Stimulated activated CD4-positive, alpha-beta T cell treated with anti-CD3 and anti-CD28 coated beads, Interleukin-15, amount 100 ng/mL, for 1 hour (primary cell): ENCODE data around the gene DRC1.
"Not testable (repeated sequence)": the region's sequence is repeated elsewhere in the genome, so short reads cannot be mapped to it uniquely, and the experiment has no call there.

Experiments
- DNase-seq, 2 donors: peaks; one replicate each; pipeline ENCODE4 v3.0.0-alpha.2; 2020; ENCODE audit warnings: low read depth in 1 of 2, low spot score in 1 of 2

Gene DRC1

DNA sequence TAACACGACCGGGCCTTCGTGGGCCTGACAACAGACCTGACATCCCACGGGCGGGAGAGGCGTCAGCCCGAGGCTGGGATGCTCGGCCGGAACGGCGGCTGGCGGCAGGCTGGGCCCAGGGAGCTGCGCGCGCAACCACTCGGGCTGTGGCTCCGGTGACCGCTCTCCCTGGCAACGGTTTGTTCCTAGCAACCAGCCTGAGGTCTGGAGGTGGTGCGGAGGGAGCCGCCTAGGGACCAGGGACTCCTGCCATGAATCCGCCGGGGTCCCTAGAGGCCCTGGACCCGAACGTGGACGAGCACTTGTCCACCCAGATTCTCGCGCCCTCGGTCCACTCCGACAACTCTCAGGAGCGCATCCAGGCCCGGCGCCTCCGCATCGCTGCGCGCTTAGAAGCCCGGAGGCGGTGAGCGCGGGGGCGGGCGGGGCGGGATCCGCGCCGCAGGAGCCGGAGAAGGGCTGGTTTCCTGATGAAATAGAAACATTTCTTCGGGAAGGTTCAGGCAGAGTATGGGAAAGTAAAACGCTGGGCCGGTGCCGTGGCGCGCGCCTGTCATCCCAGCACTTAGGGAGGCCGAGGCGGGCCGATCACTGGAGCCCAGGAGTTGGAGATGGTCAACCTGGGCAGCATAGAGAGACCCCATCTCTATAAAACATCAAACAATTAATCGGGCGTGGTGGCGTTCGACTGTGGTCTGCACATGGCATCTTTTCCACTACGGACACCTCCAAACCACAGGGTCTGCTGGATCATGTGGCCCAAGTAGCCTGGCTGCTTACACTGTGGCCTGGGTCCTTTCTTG is at the start of gene DRC1:
DRC1 (plus strand) TSS at position 182 of the 803 bp plus-strand sequence; CDS start at position 252, 70 bp downstream.
- no peak for DNase-seq

DNA sequence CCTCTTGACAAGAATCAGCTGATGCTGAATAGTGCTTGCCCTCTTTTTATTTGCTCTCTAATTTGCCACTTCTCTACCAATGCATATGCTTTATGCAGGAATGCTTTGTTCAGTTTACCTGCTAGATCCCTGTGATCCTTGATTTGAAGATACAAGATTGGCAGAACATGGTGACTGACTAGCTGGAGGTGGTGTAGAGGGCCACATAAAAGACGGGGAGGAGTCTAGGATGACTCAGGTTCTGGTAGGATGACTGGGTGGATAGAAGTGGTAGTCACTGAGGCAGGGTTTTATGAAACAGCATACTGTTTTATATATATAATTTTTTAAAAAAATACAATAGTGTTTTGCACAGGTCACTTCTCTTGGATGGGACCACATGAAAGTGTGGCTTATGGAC is 48.8 kb upstream of the DRC1 start:
- no peak for DNase-seq

DNA sequence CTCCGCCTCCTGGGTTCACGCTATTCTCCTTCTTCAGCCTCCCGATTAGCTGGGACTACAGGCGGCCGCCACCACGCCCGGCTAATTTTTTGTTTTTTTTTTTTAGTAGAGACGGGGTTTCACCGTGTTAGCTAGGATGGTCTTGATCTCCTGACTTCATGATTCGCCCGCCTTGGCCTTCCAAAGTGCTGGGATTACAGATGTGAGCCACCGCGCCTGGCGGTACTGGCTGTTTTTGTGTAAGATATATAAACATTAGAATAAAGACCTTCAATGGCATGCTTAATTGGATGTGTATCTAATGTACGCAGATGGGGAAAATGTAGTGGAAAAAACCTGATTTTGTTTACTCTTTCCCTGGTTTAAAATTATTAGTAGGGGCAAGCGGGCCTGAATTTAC is 47.3 kb upstream of the DRC1 start:
- DNase-seq = not testable (repeated sequence)

DNA sequence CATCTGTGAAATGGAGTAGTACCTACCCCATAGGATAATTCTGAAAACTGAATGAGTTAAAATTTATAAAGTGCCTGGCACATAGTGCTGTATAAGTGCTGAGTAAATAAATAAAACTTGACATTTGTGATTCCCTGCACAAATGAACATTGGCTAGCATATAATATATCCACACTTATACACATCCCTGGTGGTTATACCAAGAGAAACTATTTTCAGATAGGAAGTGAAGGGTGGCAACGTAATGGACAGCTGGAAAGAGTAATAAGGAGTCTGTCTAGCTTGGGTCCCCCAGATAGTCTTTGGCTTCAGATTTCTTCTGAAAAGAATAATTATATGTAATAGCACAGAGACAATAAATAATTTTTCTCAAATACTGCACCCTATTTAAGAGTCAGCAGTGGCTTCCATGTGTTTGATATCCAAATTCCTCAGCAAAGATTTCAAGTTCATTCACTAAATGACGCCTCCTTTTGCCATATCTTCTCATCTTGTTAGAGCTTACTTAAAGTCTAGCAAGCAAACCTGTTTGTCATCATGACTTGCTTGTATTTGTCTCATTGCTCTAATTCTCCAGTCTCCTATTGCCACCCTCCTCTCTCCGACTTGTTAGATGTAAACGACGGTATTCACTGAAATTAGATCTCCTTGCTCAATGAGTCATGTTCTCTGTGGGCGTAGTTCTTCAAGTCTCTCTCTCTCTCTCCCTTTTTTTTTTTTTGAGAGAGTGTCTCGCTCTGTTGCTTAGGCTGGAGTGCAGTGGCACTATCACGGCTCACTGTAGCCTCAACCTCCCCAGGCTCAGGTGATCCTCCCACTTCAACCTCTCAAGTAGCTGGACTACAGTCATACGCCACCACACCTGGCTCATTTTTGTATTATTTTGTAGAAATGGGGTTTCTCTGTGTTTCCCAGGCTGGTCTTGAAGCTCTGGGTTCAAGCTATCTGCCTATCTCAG is 46.4 kb upstream of the DRC1 start:
- DNase-seq = no peak

DNA sequence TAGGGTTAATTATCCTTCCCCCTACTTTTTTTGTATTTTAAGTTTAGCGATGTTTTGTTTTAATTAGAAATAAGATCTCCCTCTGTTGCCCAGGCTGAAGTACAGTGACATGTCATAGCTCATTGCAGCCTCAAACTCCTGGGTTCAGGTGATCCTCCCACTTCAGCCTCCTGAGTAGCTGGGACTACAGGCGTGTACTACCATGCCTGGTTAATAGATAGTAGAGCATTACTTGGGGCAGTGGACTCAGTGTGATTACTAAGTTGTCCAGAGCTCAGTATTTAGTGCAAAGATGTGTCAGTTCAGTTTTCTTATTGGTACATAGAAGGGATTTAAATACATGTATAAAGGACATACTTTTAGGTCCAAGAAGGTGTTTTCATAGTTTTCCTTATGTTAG is 45.6 kb upstream of the DRC1 start:
- no peak for DNase-seq

DNA sequence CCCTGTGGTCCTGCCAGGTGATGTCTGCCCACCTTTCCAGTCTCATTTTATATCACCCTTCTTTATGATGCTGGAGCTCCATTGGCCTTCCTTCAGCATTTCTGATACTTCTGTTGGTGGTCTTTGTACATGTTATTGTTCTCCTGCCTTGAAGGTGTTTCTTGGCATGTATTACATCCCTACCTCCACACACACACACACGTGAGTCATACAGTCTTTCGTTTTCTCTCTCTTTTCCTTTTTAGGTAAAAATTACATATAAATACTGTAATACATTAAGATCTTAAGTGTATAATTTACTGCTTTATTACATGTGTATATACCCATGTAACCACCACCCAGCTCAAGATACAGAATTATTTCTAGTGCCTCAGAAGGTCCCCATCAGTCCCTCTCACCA is 44.9 kb upstream of the DRC1 start:
- DNase-seq = no peak

DNA sequence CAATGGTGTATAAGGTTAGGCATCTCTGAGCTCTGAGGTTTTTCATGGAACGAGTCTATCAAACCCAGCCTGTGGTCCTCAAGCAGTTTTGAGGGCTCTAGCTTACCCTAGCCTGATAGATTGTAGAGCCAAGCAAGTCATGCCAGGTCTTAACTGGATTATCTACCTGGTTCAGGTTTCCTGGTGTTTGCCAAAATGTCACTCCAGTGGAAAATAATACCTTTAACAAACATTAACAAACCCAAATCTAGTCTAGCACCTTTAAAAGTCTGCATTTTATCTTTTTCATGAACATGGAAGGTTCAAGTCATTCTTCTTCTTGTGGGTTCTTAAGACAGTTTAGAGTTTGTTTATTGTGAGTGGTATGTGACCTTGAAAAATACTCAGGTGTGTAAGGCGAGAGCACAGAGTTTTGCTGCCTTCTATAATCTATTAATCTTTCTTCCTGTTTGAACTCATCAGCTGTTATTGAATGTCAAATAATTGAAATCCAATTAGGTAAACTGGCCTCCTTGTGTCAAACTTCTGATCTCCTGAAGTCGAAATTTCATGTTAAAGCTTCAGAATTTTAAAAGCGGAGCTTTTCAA is 41.7 kb upstream of the DRC1 start:
- no peak for DNase-seq

DNA sequence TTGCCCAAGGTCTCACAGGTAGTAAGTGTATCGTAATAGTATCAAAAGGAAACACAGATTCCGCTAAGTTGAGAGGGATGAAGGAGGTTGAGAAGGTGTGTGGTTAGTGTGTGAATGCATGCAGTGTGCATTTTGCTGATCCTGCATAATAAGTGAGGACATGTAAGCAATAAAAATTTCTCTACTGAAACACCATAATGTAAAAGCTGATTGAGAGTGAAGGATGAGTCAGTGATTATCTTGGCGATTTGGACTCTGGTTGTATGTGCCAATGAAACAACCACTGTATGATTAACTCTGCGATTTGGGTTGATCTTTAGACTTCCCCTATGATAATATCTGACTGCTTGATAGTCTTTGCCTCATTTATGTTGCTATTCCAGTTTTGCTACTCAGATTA is 38.4 kb upstream of the DRC1 start:
- no peak for DNase-seq

DNA sequence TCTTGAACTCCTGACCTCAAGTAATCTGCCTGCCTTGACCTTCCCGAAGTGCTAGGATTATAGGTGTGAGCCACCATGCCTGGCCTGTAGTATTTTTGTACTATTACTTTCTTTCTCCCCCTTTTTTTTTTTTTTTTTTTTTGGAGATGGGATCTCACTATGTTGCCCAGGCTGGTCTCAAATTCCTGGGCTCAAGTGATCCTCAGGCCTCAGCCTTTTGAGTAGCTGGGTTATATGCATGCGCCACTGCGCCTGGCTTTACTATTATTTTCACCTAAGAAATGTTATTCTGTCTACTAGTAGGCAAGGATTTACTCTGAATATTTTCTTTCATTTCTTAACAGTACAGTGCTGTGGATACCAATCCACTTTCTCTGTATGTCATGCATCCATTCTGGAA is 37.8 kb upstream of the DRC1 start:
- DNase-seq = no peak

DNA sequence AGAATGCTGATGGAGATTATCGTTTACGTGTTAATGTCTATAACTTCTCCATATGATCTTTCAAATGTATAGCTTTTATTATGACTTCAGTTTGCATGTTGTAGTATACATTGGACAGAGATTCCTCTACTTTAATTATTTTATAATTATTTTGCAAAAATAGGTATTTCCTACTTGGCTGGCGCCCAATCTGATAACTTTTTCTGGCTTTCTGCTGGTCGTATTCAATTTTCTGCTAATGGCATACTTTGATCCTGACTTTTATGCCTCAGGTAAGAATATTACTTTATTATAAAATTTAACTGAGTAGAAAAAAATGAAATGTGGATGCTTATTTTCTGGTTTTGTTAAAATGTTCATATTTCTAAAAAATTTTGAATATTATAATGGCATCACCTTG is 37.1 kb upstream of the DRC1 start:
- DNase-seq = no peak

DNA sequence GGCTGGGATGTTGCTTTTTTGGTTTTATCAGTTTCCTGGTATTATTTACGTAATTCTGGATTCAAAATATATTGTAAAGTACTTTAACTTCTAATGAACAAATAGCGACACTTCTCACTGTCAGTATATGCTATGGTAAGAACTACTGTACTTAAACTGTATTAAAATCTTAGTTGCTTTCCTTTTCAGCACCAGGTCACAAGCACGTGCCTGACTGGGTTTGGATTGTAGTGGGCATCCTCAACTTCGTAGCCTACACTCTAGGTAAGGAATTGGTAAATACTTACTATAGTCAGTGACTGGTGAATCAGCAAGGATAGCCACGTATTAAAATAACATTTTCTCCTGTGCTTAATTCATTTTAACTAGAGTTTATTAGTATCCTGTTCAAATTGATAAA is 34.8 kb upstream of the DRC1 start:
- DNase-seq = no peak

DNA sequence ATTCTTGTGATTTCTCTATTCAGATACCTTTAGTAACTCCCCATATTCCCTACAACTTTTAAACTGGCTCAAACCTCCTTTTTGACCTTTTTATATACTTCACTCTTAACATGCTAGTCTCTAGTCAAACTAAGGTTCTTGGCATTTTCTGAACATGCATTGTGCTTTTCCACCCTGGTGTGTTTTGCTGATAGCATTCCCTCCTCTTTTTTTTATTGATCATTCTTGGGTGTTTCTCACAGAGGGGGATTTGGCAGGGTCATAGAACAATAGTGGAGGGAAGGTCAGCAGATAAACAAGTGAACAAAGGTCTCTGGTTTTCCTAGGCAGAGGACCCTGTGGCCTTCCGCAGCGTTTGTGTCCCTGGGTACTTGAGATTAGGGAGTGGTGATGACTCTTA is 32.1 kb upstream of the DRC1 start:
- DNase-seq = not testable (repeated sequence)

DNA sequence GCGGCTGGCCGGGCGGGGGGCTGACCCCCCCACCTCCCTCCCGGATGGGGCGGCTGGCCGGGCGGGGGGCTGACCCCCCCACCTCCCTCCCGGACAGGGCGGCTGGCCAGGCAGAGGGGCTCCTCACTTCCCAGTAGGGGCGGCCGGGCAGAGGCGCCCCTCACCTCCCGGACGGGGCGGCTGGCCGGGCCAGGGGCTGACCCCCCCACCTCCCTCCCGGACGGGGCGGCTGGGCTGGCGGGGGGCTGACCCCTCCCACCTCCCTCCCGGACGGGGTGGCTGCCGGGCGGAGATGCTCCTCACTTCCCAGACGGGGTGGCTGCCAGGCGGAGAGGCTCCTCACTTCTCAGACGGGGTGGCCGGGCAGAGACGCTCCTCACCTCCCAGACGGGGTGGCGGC is 30.8 kb upstream of the DRC1 start:
- DNase-seq = not testable (repeated sequence)

DNA sequence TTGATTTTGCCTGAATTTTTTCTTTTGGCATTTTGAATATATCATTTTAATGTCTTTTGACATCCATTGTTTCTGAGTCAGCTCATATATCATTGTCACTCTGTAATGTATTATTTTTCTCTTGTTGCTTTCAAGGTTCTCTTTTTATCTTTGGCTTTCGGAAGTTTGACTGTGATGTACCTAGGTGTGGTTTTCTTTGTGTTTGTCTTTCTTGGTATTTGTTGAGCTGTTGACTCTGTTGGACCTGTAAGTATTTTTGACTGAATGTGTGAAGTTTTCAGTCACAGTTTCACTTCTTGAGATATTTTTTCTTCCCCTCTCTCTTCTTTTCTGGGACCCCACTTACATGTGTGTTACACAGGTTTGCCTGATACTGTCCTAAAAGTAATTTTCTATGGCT is 24.9 kb upstream of the DRC1 start:
- no peak for DNase-seq

DNA sequence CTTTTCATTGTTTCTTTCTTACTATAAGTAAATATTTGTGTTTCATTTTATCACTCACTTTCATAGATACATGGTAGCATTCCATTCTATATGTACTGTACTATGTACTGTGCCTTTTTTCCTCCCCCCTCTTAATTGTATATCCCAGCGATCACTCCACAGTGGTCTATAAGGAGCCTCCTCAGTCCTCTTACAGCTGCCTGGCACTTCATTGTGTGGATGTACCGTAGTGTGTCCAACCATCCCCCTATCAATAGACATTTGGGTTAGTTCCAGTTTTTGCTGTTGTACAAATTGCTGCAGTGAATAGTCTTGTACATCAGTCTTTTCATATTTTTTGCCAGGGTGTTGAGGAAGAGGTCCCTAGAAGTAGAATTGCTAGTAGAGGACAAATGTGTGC is 21.4 kb upstream of the DRC1 start:
- DNase-seq = no peak

DNA sequence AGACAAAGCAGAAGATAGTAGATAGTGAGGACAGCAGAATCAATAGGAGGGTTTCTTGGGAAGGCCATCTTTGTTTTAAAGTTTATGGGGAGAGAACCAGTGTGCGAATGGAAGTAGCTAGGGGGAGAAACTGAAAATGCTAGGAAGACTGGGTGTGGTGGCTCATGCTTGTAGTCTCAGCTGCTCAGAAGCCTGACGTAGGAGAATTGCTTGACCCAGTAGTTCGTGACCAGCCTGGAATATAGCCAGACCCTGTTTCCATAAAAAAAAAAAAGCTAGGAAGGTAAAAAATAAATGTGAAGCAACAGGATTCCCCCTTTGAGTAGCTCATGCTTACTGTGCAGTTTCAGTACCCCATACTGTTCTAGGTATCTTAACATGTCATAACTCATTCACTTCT is 19.2 kb upstream of the DRC1 start:
- DNase-seq = no peak

DNA sequence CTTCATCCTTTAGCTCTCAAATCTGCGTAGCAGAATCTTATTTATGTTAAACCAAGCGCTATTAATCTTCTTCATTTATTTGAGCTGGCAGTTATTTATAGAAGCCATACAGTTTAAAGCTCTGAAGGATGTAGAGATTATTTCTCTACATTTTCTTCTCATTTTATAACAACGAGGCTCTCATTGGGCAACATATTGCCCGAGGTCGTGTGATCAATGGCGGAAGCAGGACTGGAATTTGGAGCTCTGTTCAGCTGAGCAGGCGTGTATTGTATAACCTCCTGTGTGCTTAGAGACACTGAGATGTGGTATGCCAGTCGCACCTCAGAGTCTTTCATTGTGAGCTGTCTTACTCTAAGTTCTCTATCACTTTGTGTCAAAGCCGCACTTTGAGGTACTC is 17.5 kb upstream of the DRC1 start:
- no peak for DNase-seq

DNA sequence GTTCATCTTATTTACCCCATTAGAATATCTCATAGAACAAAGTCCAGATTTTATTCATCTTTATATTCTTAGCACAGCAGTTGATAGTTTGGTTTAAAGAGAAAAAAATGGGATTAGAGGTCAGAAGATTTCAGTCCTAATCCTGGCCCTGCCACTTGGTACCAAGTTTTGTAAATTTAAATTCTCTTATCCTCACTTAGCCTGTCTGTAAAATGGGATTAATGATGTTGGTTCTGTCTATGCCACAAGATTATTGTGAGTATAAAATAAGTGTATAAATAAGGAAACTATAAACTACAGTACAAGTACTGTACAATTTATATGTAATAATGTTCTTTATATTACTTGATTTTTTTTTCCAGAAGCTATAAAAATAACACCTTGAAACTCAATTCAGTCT is 17.1 kb upstream of the DRC1 start:
- DNase-seq = no peak

DNA sequence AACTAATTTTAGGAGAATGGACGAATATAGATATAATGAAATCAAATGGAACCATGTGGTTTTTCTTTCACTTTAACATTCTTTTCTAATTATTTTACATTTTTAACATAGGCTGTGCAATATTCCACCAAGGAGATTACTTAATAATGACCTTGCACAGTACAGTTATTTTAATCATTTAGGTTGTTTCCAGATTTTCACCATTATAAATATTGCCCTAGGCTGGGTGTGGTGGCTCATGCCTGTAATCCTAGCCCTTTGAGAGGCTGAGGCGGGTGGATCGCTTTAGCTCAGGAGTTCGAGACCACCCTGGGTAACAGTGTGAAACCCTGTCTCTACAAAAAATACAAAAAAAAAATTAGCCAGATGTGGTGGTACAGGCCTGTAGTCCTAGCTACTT is 14.5 kb upstream of the DRC1 start:
- DNase-seq = no peak

DNA sequence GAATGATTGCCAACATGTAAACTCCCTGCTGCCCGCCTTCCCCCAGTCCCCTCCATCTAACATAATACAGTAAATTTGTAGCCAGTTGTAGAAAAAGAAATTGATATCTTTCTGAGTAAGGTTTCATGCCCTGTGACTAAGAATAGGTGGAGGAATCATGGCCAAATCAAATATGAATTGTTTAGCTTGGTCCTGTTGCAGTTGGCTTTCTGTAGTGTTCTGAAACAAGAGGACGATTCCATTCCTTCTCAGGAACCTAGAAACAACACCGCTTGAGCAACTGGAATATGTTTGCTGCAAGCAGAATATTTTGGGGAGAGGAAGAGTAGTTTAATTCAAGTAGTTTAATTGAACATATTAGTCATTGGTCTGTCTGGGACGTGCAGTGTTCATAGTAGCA is 7.0 kb upstream of the DRC1 start:
- no peak for DNase-seq

DNA sequence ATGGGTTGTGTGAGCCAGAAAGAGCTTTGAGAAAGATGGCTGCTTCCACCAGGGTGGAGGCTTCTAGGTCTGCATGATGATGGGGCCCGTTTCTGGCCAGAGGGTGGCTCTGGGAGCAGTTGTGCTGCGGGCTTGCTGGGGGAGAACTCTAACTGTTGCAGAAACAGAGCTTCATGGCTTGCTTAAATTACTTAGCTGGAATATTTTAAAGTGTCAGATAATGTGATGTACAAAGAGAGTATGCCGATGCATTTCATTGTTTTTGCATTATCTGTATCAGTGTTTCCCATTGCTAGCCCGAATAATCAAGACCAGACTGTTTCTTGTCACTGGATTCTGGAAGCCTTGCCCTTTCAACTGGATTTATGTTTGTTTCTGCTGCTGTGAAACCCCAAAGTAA is 6.3 kb upstream of the DRC1 start:
- no peak for DNase-seq

DNA sequence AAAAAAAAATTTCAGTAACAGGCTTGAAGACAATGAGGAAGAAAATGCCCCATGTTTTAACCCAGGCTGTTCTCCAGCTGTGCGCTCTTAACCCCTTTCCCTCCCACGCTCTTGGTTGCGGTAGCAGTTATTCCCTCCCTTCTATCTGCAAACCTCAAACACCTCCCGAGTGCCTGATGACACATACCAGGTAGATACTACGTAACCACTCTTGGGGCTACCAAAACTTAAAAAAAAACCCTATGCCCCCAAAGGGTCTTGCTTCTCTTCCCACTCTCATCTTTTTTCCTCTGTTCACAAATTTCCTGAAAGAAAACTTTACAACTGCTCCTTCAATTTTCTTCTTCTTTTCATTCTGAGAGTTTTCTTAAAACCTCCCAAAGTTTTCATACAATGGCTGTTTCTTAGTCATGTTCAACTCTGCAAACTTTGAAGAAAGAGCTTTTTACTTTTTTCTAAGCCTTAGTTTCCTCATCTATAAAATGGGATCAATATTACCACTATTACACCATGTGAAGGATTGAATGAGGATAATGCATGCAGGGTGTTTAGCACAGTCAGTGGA is 4.9 kb upstream of the DRC1 start:
- no peak for DNase-seq
